ENCODE measurements around the gene SNX19.

DNA sequence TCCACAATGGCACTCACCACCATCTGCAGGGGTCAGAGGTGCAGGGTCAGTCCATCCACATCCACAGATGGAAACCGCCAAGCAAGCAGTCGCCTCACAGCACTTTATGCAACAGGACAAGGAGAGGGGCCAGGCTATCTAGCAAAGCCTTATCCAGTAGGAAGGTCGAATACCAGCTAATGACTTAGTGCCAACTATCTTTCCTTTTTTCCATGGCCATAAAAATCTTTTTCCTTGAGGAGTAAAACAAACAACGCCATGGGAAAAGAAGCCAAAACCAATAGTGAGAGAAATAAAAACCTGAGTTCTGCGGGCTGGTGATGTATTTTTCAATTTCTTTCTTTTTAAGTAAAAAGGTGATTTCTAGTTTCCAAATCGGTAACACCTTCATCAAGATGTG lies 8.2 kb downstream of the SNX19 start:
- TF ChIP-seq, protein P1, sequence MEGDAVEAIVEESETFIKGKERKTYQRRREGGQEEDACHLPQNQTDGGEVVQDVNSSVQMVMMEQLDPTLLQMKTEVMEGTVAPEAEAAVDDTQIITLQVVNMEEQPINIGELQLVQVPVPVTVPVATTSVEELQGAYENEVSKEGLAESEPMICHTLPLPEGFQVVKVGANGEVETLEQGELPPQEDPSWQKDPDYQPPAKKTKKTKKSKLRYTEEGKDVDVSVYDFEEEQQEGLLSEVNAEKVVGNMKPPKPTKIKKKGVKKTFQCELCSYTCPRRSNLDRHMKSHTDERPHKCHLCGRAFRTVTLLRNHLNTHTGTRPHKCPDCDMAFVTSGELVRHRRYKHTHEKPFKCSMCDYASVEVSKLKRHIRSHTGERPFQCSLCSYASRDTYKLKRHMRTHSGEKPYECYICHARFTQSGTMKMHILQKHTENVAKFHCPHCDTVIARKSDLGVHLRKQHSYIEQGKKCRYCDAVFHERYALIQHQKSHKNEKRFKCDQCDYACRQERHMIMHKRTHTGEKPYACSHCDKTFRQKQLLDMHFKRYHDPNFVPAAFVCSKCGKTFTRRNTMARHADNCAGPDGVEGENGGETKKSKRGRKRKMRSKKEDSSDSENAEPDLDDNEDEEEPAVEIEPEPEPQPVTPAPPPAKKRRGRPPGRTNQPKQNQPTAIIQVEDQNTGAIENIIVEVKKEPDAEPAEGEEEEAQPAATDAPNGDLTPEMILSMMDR (IDR thresholded peaks at IDR 0.05) = no peak
- TF ChIP-seq SIN3A (IDR thresholded peaks at IDR 0.05; ENCODE audit: borderline replicate concordance, insufficient read depth, low read depth, low read length) (no peak), POLR2AphosphoS5 (IDR thresholded peaks at IDR 0.05; ENCODE audit: low read depth, low read length) (no peak), TCF7L2 (IDR thresholded peaks at IDR 0.05; ENCODE audit: low read depth, low read length) (no peak)
- TF ChIP-seq, protein P2, sequence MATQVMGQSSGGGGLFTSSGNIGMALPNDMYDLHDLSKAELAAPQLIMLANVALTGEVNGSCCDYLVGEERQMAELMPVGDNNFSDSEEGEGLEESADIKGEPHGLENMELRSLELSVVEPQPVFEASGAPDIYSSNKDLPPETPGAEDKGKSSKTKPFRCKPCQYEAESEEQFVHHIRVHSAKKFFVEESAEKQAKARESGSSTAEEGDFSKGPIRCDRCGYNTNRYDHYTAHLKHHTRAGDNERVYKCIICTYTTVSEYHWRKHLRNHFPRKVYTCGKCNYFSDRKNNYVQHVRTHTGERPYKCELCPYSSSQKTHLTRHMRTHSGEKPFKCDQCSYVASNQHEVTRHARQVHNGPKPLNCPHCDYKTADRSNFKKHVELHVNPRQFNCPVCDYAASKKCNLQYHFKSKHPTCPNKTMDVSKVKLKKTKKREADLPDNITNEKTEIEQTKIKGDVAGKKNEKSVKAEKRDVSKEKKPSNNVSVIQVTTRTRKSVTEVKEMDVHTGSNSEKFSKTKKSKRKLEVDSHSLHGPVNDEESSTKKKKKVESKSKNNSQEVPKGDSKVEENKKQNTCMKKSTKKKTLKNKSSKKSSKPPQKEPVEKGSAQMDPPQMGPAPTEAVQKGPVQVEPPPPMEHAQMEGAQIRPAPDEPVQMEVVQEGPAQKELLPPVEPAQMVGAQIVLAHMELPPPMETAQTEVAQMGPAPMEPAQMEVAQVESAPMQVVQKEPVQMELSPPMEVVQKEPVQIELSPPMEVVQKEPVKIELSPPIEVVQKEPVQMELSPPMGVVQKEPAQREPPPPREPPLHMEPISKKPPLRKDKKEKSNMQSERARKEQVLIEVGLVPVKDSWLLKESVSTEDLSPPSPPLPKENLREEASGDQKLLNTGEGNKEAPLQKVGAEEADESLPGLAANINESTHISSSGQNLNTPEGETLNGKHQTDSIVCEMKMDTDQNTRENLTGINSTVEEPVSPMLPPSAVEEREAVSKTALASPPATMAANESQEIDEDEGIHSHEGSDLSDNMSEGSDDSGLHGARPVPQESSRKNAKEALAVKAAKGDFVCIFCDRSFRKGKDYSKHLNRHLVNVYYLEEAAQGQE (IDR thresholded peaks at IDR 0.05; ENCODE audit: insufficient read depth in 1 of 2, low read depth in 2 of 2, low read length in 1 of 2) = no peak

All from Panc1 (cell line).